H1 (cell line): ENCODE data around the gene FCGR2B.
"Not testable (repeated sequence)": the region's sequence is repeated elsewhere in the genome, so short reads cannot be mapped to it uniquely, and the experiment has no call there.

Experiments
- CEBPB ChIP-seq: IDR thresholded peaks from 2 replicates; pipeline ENCODE4 v1.6.1; 2012; ENCODE audit warnings: low read depth, low read length
- CTCF ChIP-seq, 3 experiments: IDR thresholded peaks; 1 replicate in 2 of 3; 2 replicates in 1 of 3; pipeline versions ENCODE4 v1.5.1 to v1.6.1; 2011; ENCODE audit warnings: low read length in 3 of 3, mild to moderate bottlenecking in 3 of 3, inconsistent platforms in 2 of 3, low read depth in 1 of 3, moderate library complexity in 1 of 3; ENCODE audit not compliant: insufficient read depth in 1 of 3; ENCODE audit errors: control extremely low read depth in 1 of 3
- EGR1 ChIP-seq: IDR thresholded peaks from 2 replicates; pipeline ENCODE4 v1.6.1; 2011; ENCODE audit warnings: low read depth, low read length, borderline replicate concordance
- PHF8 ChIP-seq: fragments of 200-600 bp; sonication (generic); conservative IDR thresholded peaks from 2 replicates; pipeline ENCODE4 v1.7.1; 2012; ENCODE audit warnings: low read depth, mild to moderate bottlenecking, inconsistent platforms, low read length, moderate library complexity
- POLR2A ChIP-seq, 2 experiments: IDR thresholded peaks; 1 replicate in 1 of 2; 2 replicates in 1 of 2; pipeline ENCODE4 v1.6.1; 2011; ENCODE audit warnings: low read depth in 2 of 2, low read length in 2 of 2, mild to moderate bottlenecking in 2 of 2; ENCODE audit errors: control extremely low read depth in 1 of 2
- POLR2AphosphoS5 ChIP-seq: IDR thresholded peaks from 2 replicates; pipeline ENCODE4 v1.6.1; 2011; ENCODE audit warnings: low read depth, low read length
- RFX5 ChIP-seq: IDR thresholded peaks from 2 replicates; pipeline ENCODE4 v1.6.1; 2011; ENCODE audit warnings: low read depth, low read length, improper control_type of control experiment, borderline replicate concordance
- SRF ChIP-seq: IDR thresholded peaks from 2 replicates; pipeline ENCODE4 v1.6.1; 2011; ENCODE audit warnings: mild to moderate bottlenecking, low read depth, low read length, moderate library complexity

- TF ChIP-seq CEBPB; POLR2A (IDR thresholded peaks at IDR 0.05; ENCODE audit: control extremely low read depth in 1 of 2, low read depth in 2 of 2, low read length in 2 of 2); CTCF (IDR thresholded peaks at IDR 0.05; ENCODE audit: control extremely low read depth in 1 of 3, insufficient read depth in 1 of 3, low read depth in 1 of 3, low read length in 3 of 3); PHF8; SRF; EGR1; RFX5; POLR2AphosphoS5: not testable (repeated sequence)
Measured at GRCh38 chr1:161658524-161658923, 4.4 kb upstream of the FCGR2B start.
